HG03064 (cell line): Measurements from ENCODE around the gene UACA.

ENCODE experiments used
- ATAC-seq: cut with Tn5 transposase; IDR thresholded peaks from one replicate; pipeline ENCODE4 v1.9.1; 2021; ENCODE audit warnings: low read depth; ENCODE audit not compliant: unreplicated experiment

Gene UACA

DNA sequence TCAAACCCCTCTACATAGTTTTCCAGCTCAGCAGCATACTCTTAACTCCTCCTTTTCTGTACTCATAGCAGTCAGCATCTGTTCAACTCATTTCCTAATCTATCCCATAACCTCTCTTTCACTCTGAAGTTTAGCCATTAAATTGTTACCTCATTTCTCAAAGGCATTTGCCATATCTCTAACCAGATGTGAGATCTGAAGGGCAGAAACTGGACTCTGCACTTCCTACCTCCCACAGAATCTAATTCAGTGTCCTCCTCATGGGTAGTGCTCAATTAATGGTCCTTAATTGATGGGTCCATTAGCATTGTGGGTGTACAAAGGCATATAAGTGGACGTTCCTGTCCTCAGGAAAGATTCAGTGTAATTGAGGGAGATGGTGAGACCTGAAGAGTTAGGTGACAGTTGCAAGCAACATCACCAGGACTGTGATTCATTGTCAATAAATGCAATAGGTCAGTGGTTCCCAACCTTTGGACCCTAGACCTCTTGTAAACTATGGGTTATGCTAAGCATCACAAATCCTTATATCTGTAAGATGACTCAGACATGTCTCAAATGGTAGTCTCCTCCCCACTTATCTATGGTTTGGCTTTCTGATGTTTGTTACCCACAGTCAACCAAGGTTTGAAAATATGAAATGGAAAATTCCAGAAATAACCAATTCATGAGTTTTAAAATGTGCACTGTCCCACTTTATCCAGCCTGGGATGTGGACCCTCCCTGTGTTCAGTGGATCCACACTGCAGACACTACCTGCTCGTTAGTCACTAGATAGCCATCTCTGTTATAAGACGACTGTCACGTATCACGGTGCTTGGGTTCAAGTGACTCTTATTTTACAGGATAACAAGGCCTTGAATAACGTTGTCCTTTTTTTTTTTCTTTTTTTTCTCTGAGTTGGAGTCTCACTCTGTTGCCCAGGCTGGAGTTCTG lies 25.0 kb upstream of the UACA start:
- ATAC-seq, result no peak

DNA sequence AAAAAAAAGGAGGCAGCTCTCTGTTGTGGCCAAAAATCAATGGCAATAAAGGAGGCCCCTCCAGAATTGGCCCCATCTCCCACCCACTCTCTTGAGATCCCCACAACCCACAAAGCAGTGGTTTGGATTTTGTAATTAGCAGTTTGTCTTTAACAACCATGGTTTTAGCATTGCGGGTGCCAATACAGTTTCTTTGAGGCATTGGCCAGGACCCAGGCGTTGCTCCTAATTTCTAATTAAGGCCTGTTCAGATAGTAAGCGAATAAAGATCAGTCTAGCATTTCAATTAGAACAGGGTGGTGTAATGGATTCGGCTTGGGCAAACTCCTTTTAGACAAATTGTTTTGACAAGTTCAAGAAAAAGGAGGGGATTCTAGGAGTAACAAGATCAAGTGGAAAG lies 23.6 kb upstream of the UACA start:
- no peak for ATAC-seq

DNA sequence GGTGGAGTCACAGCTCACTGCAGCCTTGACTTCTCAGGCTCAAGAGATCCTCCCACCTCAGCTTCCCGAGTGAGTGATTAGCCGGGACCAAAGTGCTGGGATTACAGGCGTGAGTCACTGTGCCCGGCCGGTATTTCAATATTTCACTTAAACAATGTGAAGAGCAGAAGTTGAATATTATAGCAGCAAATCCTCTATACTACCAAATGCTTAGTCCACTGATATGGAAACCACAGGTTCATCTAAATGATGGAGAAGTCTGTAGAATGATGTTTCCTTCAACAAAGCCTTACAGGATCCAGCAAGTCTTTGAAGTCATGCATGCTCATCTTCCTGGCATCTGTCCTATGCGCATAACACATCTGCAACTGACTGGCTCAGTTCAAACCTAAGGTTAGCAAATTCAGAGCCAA lies 20.3 kb upstream of the UACA start:
- ATAC-seq, result no peak

- ATAC-seq, result no peak
Observed at GRCh38 chr15:70783041-70783440, 19.7 kb upstream of the UACA start.

GRCh38 chr15:70781236-70781635 lies 17.9 kb upstream of the UACA start:
- ATAC-seq, result no peak

DNA sequence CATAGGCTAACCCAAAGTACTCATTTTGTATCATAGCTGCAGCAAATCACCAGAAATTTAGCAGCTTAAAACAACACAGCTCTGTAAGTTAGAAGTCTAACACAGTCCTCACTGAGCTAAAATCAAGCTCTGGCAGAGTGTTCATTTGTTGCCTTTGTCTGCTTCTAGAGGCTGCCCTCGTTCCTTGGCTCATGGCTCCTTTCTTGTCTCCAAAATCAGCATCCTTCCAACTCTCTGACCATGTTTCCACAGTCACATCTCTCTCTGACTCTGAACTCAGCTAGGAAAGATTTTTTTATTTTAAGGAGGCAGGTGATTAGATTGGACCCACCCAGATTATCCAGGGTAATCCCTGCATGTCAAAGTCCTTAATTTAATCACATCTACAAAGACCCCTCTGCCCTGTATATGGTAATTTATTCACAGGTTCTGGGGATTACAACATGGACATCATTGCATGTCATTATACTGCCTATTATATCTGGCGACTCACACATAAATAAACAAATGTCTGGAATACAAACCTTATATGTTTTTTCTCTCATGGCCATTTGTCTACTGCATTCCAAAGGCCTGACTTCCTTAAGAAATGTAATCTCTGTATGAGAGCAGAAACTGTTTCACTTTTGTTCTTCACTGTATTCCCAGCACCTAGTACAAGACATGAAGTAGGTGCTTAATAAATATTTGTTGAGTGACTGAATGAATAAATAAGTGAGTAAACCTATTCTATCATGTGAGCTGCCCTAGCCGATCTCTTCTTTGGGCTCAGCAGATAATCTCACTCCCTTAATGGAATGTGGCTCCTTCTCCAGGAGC lies 15.1 kb upstream of the UACA start:
- ATAC-seq, result no peak

DNA sequence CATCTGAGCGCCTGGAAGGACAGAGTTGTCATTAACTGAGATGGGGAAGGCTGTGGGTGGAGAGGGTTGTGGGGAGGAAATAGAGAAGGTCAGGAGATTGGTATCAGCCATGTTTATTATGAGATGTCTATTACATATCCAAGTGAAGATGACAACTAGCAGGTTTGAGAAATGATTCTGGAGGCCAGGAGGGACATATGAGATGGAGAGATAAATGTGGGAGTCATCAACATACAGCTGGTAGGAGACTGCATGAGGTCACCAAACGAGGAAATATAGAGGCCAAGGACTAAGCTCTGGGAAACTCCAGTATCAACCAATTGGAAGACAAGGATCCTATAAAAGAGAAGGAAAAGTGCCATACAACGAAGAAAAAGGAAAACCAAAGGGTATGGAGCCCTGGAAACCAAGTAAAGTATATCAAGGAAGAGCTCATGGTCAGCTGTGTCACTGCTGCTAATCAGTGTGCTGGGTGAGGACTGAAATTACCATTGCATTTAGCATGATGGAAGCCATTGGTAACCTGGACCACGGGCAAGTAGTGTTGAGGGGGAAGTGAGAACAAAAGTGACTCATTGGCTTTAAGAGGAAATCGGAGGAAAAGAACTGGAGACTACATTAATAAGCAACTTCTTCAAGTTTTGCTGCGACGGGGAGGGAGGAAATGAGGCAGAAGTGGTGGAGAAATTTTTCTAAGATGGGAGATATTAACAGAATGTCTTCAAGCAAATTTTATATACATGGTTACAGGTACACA lies 14.0 kb upstream of the UACA start:
- no peak for ATAC-seq

DNA sequence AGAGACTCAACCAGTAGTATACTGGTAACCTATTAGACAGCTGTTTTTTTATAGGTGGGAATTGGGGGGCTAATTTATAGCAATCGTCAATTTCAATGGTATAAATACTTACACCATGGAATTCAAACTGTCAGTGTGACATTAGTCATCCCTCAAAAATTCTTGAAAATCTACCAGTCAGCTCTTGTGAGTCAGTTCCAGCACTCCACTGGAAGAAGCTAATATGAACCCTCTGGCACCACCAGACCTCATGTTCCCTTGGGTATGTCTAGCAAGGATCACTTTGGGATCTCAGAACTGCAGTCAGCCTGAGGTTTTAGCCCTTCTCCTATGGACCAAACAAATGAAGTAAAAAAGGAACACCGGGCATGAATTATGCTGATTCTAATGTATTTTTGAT lies 11.8 kb upstream of the UACA start:
- no peak for ATAC-seq

GRCh38 chr15:70772402-70772801 lies 9.0 kb upstream of the UACA start:
- no peak for ATAC-seq

DNA sequence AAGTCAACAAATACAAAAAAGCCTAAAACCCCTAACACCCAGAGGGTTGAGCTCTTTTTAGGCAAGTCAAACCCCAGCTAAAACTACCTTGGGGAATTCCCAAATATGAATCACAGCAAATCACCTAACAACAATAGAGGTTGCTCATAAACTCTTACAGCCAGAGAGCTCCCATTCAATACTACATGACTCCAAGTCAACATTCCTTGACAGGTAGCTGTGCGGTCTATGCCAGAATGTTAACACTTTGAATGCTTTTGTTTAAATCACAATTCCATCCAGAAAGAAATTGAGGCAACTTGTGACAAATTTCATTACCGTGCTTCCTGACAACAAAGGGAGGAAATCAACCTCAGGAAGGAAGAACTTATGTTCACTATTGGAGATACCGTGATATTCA lies 7.5 kb upstream of the UACA start:
- ATAC-seq, result no peak

GRCh38 chr15:70768257-70768883 lies 5.0 kb upstream of the UACA start:
- ATAC-seq, result no peak

DNA sequence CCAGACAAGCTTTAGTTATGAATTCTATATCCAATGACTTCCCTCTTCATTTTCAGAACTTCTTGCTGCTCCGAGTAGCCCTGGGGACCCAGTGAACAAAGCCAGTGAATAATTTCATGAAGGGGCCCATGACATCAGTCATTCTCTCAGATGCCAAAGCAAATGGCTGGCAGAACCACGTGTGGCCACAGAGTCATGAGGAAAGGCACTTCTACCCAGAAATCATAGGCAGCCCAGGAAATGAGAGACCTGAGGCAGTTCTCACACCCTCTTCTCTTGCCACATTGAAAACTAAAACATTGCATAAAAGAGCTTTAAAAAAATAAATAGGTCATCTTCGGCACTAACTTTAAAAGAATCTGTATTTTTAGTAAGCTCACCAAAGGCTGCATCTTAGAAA lies 4.3 kb upstream of the UACA start:
- ATAC-seq, result no peak

DNA sequence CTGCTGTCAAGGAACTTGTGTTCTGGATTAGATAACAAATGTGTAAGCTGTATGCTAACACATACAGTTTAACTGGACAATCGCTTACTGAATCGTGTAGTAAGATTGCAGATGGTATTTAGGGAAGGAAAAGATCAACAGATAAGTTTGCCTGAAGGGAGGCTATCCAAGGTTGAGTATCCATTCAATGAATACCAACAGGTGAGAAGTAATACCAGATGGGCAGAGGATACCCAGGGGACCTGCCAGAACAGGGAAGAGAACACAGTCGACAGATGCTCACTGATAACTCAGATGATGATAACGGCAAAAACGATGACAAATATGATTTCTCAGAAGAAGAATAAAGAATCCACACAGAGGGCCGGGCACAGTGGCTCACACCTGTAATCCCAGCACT lies 3.2 kb upstream of the UACA start:
- ATAC-seq, result no peak

DNA sequence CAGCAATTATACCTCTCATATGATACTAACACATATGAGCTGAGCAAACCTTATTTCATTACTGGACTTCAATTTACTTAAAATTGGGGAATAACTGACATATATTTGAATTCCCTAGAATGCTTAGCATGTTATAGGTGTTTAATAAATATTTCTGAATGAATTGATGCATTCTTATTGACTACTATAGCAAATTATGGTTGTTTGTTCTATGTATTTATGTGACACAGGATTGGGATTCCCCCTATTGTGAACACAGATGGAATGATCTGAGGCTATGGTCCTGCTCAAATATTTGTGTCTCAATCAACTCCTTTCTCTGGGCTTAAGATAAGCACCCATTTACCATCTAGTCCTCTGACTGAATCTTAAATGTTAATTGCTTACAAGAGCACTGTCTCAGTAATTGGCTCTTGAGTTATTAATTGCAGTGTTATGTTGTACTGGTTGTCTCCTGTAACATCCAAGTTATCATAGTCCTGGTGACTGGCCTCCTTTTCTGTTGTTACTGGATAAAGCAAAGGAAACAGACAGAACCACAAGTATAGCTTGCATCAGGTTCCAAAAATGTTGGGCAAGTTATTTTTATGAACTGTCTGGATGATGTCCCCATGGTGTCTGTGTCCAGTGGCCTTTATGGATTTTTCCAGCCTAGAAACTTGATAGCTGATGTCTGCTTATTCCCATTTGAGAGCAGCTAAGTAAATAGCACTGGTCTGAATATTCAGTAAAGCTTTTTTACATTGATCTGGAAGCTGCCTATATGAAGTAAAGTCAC lies 2.3 kb upstream of the UACA start:
- ATAC-seq, result no peak

DNA sequence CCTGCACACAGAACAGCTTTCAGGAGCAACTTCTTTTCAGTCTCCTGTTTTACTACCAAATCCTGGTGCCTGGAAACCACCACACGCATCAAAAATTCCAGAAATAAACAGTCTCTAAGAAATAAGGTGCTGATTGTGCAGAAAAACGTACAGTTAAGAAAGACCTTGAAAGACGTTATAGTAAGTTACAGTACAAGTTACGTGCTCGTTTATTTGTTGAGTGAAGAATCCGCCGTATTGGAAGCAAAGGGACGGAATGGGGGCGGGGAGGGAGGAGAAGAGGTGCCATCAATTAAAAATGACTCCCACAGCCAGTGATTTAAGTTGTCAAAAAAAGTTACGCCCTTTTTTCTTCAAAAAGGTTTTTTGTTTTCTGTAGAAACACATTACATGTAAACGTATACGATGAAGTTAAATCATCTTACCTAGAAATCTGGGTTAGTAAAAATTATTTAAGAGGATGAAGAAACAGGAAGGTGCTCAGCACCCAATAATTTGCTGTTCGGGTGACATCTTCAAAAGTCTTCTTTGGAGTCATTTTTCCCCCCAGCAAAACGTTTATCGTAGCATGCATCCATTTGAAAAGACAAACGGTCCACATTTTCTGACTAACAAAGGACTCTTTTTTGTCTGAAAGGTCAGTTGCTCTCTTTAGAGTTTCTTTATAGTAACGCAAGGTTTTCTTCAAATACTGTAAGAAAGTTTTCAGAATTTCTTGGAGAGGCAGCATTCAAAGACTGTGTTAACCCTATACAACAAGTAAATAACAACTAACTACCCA lies 782 bp upstream of the UACA start:
- ATAC-seq, result no peak

DNA sequence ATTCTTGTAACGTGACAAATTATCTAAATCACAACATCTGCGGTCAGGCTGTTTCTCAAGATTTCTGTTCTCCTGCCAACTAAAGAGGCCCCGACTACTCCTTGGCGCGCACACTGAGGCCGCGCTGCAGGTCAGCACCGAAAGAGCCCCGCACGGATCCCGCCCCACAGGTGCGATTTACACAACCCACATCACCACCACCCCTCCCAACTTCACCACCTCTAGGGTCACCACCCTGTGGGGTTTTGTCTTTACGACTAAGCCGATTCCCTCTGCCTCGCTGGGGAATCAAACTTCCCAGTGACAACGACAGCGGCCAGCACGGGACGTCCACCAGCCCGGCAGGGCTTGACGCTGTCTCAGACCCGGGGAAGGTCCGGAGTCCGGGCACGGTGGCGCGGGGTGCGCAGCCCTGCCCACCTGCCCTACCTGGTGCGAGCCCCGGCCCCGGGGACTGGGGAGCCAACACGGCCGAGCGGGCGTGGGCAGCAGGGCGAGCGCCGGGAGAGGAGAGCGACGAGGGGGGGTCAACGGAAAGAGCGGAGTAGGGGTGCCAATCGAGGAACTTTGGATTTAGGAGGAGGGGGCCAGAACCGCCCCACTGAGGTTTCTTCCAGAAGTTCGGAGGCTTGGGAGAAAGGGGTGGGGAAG lies 764 bp downstream of the UACA start:
- ATAC-seq, result peak; percentile 14

DNA sequence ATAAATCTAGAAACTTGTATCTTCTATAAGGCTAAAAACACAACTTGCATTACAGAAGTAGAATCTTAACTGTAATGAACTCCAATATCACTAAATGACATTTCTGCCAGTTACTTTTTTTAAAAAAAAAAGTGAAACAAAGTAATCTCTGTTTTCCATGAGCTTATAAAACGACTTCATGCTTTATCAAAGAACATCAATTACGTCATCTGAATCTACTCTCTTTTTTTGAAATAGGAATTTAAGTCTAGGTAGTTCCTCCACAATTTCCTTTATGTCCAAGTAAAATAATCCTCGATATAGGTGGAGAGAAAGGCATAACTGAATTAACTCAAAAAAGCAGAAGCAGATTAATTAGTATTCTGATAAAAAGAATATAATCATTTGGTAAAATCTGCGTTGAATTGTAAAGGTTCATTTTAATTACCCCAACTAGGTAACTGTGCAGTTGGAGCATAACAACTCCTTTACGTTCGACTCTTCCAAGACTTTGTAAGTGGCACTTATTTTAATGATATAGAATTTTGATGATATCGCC lies 1.4 kb downstream of the UACA start:
- ATAC-seq, result no peak

DNA sequence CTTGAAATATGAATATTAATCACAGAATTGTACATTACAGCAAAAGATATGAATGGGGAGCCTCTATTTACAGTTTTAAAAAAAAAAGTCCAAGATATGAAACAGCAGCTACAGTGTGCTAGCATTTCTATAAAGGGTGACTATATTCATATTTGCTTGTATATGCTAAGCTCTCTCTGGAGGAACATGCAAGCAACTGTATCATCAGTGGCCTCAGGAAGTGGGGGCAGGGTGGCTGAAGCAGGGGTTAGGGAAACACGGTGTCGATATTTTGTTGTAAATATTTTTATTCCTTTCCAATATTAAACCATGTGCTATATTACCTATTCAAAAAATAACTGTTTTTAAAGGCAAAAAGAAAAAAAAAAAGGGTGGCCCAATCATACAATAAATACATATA lies 2.3 kb downstream of the UACA start:
- no peak for ATAC-seq
